IPS DF 4.7 (cell line): ENCODE measurements around the gene AKT2.

Experiments used
- DNase-seq: peaks from one replicate; pipeline ENCODE4 v3.0.0-alpha.2; 2013; ENCODE audit warnings: low spot score; ENCODE audit errors: extremely low read depth

AKT2 gene

DNA sequence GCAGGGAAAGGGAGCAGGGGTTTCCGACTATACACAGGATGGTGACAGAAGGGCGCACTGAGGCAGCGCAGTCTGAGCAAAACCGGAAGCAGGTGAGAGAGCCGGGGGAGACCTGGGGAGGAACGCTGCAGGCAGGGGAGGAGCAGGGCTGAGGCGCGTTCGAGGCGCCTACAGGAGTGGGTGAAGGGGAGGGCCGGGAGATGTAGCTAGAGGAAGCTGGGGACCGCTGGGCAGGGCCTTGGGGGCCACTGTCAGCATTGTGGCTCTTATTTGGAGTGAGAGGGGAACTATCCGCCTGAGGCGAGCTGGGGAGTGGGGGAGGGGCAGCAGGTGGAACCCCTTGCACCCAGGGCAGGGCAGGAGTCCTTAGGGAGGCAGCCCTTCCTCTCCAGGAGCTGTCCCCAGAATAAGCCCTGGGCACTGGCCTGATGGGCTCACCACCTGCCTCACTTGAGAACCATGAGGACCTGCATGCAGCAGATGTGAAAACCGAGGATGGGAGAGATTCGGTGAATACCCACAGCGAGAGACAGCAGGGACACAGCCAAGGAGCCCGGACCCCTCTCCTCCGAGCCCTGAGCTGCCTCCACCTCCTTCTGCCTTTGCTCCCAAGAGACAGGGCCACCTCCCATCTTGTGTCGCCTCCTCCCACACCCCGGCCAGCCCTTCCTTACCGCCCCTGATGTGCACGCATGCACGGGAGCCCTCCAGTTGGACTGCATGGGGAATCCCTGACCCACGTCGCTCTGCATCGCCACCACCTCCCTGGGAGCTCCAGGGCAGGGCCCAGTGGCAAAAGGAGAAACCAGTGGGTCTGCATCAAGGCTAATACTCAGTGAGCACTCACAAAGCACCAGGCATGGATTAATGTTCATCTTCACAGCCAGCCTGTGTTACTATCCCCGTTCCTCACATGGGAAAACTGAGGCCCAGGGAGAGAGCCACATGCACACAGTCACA is 10.3 kb downstream of the AKT2 start:
- DNase-seq = no peak

DNA sequence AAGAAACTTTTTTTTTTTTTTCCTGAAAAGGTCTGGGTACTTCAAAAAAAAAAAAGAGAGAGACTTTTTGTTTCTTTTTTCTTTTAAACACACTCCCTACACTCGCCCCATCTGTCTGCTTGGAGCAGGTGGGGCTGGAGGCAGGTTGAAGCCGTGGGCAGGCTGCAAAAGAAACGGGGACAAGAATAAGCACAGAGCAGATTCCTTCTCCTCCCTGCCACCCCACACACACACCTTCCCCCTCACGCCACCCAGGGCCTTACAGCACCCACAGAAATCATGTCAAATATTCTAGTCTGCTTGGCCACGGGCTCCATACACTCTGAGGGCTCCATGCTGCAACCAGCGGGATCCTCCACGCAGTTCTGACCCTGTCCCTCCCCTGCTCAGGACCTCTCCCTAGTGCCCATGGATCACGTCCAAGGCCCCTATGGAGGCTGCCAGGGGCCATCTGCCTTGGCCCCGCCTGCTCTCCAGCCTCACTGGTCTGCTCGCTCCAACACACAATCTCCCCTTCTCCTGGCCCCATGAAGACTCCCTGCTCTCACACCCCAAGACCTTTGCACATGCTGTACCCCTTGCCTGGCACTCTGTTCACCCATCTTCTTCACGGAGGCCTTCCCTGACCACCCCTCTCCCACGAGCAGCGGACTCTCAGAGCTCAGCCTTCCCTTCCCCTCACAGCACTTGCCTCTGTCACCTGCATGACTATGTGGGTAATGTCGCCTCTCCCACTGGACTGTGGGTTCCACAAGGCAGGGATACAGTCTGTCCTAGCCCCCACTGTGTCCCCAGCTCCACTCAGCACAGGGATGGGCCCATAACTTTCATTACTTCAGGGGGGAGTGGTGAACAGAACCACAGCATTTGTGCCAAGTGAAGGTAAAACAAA is 11.4 kb downstream of the AKT2 start:
- no peak for DNase-seq

DNA sequence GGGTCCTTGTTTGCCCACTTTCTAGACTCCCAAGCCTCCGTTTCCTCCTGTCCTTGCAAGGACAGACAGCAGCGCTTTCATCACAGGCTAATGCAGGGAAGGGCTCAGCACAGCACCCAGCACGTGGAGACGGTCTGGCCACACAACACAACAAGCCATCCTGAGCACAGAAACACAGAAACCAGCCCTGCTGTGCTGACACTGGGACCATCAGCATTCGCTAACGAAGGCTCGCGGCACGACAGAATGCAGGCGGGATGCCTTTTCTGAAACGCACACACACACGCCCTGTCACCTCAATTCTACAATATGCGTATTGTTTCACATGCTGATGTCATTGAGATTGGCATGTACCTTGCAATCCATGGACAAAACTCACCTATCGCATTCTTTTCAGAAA is 12.9 kb downstream of the AKT2 start:
- DNase-seq = no peak

GRCh38 chr19:40271706-40272105 is 13.4 kb downstream of the AKT2 start:
- DNase-seq = no peak

- no peak for DNase-seq
Measured at GRCh38 chr19:40270362-40271089, 14.6 kb downstream of the AKT2 start.

- DNase-seq = no peak
Measured at GRCh38 chr19:40269216-40269940, 15.8 kb downstream of the AKT2 start.

DNA sequence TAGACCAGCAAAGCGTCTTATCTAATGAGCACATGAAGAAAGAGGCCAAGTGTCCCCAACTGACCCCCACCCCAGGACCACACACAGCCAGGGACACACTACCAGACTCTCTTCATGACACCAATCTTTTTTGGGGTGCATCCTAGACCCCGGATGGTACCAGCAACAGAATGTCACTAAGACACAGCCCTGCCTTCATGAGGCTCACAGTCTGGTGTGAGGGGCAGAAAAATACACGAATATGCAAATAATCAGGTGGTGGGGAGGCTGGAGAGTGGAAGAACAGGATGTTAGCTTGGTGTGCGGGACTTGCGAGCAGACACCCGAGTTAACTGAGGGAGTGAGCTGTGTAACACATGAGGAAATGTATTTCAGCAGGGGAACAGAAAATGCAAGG is 17.5 kb downstream of the AKT2 start:
- no peak for DNase-seq

- no peak for DNase-seq
Measured at GRCh38 chr19:40266912-40267600, 18.1 kb downstream of the AKT2 start.

GRCh38 chr19:40266119-40266518 is 19.0 kb downstream of the AKT2 start:
- DNase-seq = no peak

DNA sequence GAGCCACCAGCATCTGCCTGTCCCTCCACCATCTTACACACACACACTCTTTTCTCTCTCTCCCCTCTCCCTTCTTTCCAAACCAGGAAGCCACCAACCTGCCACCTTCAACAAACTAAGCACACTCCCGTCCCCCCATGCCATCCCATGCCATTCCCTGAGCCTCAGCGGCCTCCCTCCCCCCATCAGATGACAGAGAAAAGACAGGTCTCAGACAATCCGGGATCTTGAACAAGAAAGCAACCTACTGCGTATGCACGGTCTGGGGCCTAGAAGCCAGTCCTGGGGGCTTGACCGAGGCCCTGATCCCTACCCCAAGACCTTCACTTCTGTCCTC is 19.4 kb downstream of the AKT2 start:
- no peak for DNase-seq

GRCh38 chr19:40265055-40265762 is 19.9 kb downstream of the AKT2 start:
- no peak for DNase-seq

DNA sequence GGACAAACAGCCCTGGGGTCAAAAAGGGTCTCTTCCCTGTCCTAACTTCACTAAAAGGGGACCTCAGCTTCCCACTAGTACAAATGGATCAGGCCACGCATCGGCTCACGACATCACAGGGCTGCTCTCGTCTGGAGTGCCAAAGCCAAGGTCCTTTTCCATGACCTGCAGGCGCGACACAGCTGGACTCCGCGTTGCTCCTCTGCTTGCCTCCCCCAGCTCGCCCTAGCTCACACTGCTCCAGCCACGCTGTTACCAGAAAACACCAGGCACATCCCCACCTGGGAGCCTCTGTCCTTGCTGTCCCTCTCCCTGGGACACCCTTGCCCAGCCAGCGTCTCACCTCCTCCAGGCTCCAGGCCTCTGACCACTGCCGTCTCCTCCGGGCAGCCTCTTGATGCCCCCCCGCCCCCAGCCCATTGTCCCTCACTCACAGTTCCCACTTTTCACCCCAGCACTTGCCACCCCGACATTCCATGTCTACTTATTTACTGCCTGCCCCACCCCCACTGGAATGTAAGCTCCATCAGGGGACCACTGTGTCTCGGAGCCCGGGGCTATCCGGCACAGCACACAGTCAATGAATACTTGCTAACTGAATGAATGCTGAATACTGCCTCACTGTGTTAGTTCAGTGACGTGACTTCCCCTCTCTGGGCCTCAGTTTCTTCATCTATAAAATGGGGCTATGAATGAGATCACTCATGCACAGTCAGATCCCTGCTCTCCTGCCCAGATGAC is 20.7 kb downstream of the AKT2 start:
- no peak for DNase-seq

GRCh38 chr19:40263440-40264313 is 21.5 kb downstream of the AKT2 start:
- DNase-seq = no peak

GRCh38 chr19:40262422-40262821 is 22.7 kb downstream of the AKT2 start:
- DNase-seq = no peak

- DNase-seq = no peak
Measured at GRCh38 chr19:40261631-40262030, 23.5 kb downstream of the AKT2 start.

- DNase-seq = no peak
Measured at GRCh38 chr19:40257096-40257517, 28.0 kb downstream of the AKT2 start.

GRCh38 chr19:40256512-40256911 is 28.6 kb downstream of the AKT2 start:
- no peak for DNase-seq

DNA sequence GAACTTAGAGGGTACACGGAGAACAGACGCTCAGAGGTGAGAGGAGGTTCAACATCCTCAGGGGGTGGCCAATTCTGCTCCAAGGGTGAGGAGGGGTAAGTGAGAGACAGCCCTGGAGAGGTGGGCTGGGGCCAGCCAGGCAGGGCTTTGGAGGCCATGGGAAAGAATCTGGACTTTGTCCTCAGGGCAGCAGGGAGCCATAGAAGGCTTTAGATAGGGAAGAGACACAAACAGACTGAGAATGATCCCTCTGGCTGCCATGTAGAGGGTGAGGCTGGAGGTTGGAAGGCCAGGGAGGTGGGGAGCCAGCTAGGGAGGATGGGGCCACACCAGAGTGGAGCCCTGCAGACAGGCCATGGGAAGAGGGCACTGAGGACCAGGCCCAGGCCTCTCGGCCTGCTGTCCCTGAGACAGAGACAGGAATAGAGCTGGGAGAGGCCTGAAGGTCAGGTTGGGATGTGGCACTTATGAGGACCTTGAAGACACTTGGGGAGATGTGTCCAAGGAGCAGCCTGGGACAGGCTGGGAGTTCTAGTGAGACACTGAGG is 29.5 kb downstream of the AKT2 start:
- DNase-seq = no peak
